ENCODE results near the gene RAC3. TPM values are rescaled to one million over a fixed set of nuclear protein-coding genes. Genes with fewer than 3 reads are reported as not detected.

RAC3 gene
- polyA plus RNA-seq, 1 donor (not counting 4 experiments of a cell fraction or from before 2014, with no cell fraction given): 12.3 TPM

DNA sequence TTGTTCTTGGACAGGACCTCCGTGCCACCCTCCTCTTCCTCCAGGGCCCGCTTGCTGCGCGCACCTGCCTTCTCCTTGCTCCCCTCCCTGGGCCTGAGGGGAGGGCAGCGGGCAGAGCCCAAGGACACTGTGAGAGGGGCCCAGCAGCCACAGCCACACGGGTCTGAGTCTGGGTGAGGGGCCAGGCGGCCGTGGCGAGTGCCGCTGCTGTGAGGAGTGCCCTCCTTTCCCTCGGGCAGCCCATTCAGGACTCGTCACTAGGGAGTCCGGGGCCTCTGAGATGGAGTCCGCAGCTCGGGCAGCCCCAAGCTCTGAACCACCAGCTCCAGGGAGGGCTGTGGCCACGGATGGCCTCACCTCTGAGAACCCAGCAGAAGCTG lies 28.5 kb downstream of the RAC3 start:
- dilution Hi-C loops (cut with MboI; ENCODE audit: extremely low pct_ligation_motif_present, low sequenced_read_pairs): no loop called here
- H3K4me1 ChIP-seq (ENCODE audit: control insufficient read depth, extremely low read depth, insufficient read depth, low read length): peaks cover 7% of the 10 kb centered on the region
- H3K79me2 ChIP-seq (ENCODE audit: control insufficient read depth, insufficient read depth, low read length): peaks cover 17% of the 10 kb centered on the region
- DNase-seq (ENCODE audit: low read depth, low spot score) (no peak), FAIRE-seq (no peak)
- TF ChIP-seq EZH2 (IDR thresholded peaks at IDR 0.05; ENCODE audit: low read length): no peak
- TF ChIP-seq, protein P1, sequence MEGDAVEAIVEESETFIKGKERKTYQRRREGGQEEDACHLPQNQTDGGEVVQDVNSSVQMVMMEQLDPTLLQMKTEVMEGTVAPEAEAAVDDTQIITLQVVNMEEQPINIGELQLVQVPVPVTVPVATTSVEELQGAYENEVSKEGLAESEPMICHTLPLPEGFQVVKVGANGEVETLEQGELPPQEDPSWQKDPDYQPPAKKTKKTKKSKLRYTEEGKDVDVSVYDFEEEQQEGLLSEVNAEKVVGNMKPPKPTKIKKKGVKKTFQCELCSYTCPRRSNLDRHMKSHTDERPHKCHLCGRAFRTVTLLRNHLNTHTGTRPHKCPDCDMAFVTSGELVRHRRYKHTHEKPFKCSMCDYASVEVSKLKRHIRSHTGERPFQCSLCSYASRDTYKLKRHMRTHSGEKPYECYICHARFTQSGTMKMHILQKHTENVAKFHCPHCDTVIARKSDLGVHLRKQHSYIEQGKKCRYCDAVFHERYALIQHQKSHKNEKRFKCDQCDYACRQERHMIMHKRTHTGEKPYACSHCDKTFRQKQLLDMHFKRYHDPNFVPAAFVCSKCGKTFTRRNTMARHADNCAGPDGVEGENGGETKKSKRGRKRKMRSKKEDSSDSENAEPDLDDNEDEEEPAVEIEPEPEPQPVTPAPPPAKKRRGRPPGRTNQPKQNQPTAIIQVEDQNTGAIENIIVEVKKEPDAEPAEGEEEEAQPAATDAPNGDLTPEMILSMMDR (optimal IDR thresholded peaks at IDR 0.05 in 1 of 3, IDR thresholded peaks at IDR 0.05 in 1 of 3, conservative IDR thresholded peaks at IDR 0.05 in 1 of 3; ENCODE audit: extremely low read depth in 1 of 3, insufficient read depth in 2 of 3, low read length in 3 of 3): no peak
- peaks cover 9% of the 10 kb centered on the region for H4K20me1 ChIP-seq (ENCODE audit: control insufficient read depth, extremely low read depth, insufficient read depth, low read length)
- no peak overlapping the region for H3K4me2 ChIP-seq (ENCODE audit: control insufficient read depth, extremely low read depth, insufficient read depth, low read depth, low read length)
- no peak overlapping the region for H2AFZ ChIP-seq (ENCODE audit: control insufficient read depth, low read length)
- no peak overlapping the region for H3K4me3 ChIP-seq (ENCODE audit: control insufficient read depth in 2 of 3, extremely low read depth in 1 of 3, insufficient read depth in 2 of 3, low read depth in 1 of 3, low read length in 3 of 3)
- no peaks in the 10 kb centered on the region for H3K27me3 ChIP-seq (ENCODE audit: control insufficient read depth, extremely low read depth, insufficient read depth, low read length)
- no peaks in the 10 kb centered on the region for H3K9me3 ChIP-seq (ENCODE audit: control insufficient read depth, low read depth, low read length)
- H3K9ac ChIP-seq (ENCODE audit: control insufficient read depth, extremely low read depth, insufficient read depth, low read length): no peak overlapping the region
- no peaks in the 10 kb centered on the region for H3K9me1 ChIP-seq (ENCODE audit: control insufficient read depth, extremely low read depth, insufficient read depth, low read length)
- peaks cover 39 to 40% of the 10 kb centered on the region in 2 experiments for H3K36me3 ChIP-seq (ENCODE audit: control insufficient read depth in 2 of 2, extremely low read depth in 1 of 2, insufficient read depth in 2 of 2, low read length in 2 of 2)
- H3K27ac ChIP-seq (ENCODE audit: control insufficient read depth, insufficient read depth, low read length): no peak overlapping the region

DNA sequence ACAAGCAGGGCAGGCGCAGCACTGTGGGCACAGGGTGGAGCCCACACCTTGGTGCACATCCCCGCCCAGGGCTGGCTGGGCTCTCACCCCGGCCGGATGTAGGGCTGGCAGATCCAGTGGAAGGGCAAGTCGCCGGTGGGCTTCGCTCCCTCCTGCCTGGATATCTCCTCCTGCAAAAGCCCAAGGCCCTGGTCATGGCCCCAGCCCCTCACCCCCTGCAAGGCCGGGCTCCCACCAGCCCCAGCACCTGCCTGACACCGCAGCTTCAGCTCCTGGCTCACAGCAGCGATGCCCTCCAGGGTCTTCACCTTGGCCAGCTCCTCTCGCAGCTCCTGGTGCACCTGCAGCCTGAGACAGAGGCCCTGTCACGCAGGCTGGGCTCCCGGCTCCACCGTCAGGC lies 29.1 kb downstream of the RAC3 start:
- dilution Hi-C loops (cut with MboI; ENCODE audit: extremely low pct_ligation_motif_present, low sequenced_read_pairs): no loop called here

More for the DNA sequence above, 29.1 kb downstream of the RAC3 start:
- Histone ChIP-seq H3K9ac (ENCODE audit: control insufficient read depth, extremely low read depth, insufficient read depth, low read length) (no peak overlapping the region), H3K27me3 (ENCODE audit: control insufficient read depth, extremely low read depth, insufficient read depth, low read length) (no peaks in the 10 kb centered on the region), H4K20me1 (ENCODE audit: control insufficient read depth, extremely low read depth, insufficient read depth, low read length) (peaks cover 9% of the 10 kb centered on the region), H3K9me1 (ENCODE audit: control insufficient read depth, extremely low read depth, insufficient read depth, low read length) (no peaks in the 10 kb centered on the region), H3K4me1 (ENCODE audit: control insufficient read depth, extremely low read depth, insufficient read depth, low read length) (peaks cover 7% of the 10 kb centered on the region), H2AFZ (ENCODE audit: control insufficient read depth, low read length) (no peak overlapping the region), H3K79me2 (ENCODE audit: control insufficient read depth, insufficient read depth, low read length) (peaks cover 20% of the 10 kb centered on the region), H3K4me3 (ENCODE audit: control insufficient read depth in 2 of 3, extremely low read depth in 1 of 3, insufficient read depth in 2 of 3, low read depth in 1 of 3, low read length in 3 of 3) (no peak overlapping the region), H3K27ac (ENCODE audit: control insufficient read depth, insufficient read depth, low read length) (no peak overlapping the region), H3K36me3 (ENCODE audit: control insufficient read depth in 2 of 2, extremely low read depth in 1 of 2, insufficient read depth in 2 of 2, low read length in 2 of 2) (peaks cover 35 to 36% of the 10 kb centered on the region in 2 experiments), H3K9me3 (ENCODE audit: control insufficient read depth, low read depth, low read length) (no peaks in the 10 kb centered on the region), H3K4me2 (ENCODE audit: control insufficient read depth, extremely low read depth, insufficient read depth, low read depth, low read length) (no peak overlapping the region)
- DNase-seq (ENCODE audit: low read depth, low spot score): no peak
- TF ChIP-seq, protein P1 (optimal IDR thresholded peaks at IDR 0.05 in 1 of 3, IDR thresholded peaks at IDR 0.05 in 1 of 3, conservative IDR thresholded peaks at IDR 0.05 in 1 of 3; ENCODE audit: extremely low read depth in 1 of 3, insufficient read depth in 2 of 3, low read length in 3 of 3): no peak
- TF ChIP-seq EZH2 (IDR thresholded peaks at IDR 0.05; ENCODE audit: low read length): no peak
- no peak for FAIRE-seq
